ENCODE measurements around the gene ADRM1.

Gene ADRM1

DNA sequence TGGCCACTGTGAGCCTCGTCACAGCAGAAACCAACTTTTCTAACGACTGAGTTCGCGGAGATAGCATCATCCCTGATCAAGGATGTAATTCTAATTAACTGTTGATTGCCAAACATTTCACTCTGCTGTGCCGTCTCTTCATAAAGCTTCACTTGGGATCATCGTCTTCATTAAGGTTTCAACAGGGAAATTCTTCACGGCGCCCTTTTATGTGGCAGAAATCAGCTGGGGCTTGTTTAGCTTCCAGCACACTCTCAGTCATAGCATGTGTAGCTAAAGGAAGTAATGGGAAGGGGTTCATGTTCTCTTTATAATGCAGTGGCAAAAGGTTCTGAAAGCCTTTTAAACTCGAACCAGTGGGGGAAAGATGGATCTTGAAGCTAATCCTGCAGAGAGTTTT is 8.9 kb upstream of the ADRM1 start:
- no peak for DNase-seq
- Histone ChIP-seq H3K36me3 (peaks cover 31% of the 10 kb centered on the region), H3K4me3 (ENCODE audit: low read depth, low read length) (no peak overlapping the region), H3K27ac (no peak overlapping the region), H3K27me3 (ENCODE audit: insufficient read depth, low read depth, severe bottlenecking) (no peaks in the 10 kb centered on the region), H3K9me3 (ENCODE audit: severe bottlenecking) (no peaks in the 10 kb centered on the region)
- TF ChIP-seq, protein P1, sequence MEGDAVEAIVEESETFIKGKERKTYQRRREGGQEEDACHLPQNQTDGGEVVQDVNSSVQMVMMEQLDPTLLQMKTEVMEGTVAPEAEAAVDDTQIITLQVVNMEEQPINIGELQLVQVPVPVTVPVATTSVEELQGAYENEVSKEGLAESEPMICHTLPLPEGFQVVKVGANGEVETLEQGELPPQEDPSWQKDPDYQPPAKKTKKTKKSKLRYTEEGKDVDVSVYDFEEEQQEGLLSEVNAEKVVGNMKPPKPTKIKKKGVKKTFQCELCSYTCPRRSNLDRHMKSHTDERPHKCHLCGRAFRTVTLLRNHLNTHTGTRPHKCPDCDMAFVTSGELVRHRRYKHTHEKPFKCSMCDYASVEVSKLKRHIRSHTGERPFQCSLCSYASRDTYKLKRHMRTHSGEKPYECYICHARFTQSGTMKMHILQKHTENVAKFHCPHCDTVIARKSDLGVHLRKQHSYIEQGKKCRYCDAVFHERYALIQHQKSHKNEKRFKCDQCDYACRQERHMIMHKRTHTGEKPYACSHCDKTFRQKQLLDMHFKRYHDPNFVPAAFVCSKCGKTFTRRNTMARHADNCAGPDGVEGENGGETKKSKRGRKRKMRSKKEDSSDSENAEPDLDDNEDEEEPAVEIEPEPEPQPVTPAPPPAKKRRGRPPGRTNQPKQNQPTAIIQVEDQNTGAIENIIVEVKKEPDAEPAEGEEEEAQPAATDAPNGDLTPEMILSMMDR (IDR thresholded peaks at IDR 0.05; ENCODE audit: low read depth, low read length) = no peak

DNA sequence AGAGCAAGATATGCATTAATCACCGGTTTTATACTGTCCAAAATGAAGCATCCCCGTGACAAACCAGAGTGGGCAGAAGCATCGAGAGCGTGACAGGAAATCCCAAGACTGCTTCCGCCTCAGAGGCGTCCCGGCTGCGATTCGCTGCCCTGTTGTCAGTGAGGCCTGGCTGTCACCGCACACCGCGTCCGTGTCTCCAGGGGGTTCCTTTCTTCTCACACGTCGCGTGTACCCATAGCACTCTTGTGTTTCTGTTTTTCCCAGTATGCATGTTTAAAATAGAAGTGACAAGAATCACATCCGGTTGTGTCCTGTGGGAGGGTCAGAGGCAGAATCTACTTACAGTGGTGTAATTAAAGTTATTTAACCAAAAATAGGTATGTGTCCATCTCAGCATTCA is 8.3 kb upstream of the ADRM1 start:
- Histone ChIP-seq H3K36me3 (peaks cover 27% of the 10 kb centered on the region), H3K4me3 (ENCODE audit: low read depth, low read length) (no peak overlapping the region), H3K27ac (no peak overlapping the region), H3K9me3 (ENCODE audit: severe bottlenecking) (no peaks in the 10 kb centered on the region), H3K27me3 (ENCODE audit: insufficient read depth, low read depth, severe bottlenecking) (no peaks in the 10 kb centered on the region)
- no peak for DNase-seq
- TF ChIP-seq, protein P1 (IDR thresholded peaks at IDR 0.05; ENCODE audit: low read depth, low read length) = no peak

DNA sequence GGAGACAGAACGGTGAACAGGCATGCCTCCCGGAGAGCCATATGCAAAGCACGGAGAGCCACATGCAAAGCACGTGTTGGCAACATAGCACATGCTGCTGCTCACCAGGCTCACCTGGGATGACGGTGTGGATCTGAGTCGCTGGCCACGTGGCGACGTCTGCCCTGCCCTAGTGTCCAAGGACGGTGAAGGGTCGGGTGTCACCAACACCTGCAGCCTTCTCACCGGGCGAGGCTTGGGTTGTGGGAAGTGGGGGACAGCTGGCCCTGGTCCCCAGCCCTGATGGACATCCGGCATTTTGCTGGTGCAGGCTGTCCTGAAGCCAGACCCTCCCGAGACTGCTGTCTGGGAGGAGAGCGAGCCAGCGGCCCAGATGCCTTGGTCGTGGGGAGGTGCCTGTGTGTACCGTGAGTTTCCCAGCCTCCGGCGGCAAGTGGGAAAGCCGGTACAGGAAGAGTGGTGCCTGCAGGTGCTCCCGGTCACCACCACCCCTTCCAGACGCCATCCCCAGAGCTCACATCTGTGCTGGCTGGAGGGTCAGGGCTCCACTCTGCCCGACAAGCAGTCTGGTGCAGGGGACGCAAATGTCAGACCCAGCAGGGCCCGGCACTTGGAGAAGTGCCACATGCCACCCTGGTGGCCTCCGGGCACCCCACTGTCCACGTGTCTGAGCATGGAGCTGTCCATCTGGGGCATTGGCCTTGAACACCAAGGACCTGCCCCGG is 5.9 kb upstream of the ADRM1 start:
- H3K27me3 ChIP-seq (ENCODE audit: insufficient read depth, low read depth, severe bottlenecking) = no peaks in the 10 kb centered on the region
- H3K9me3 ChIP-seq (ENCODE audit: severe bottlenecking) = no peaks in the 10 kb centered on the region
- TF ChIP-seq, protein P1 (IDR thresholded peaks at IDR 0.05; ENCODE audit: low read depth, low read length) = no peak
- no peak for DNase-seq
- H3K4me3 ChIP-seq (ENCODE audit: low read depth, low read length) = no peak overlapping the region
- H3K36me3 ChIP-seq = peaks cover 19% of the 10 kb centered on the region
- H3K27ac ChIP-seq = no peak overlapping the region

DNA sequence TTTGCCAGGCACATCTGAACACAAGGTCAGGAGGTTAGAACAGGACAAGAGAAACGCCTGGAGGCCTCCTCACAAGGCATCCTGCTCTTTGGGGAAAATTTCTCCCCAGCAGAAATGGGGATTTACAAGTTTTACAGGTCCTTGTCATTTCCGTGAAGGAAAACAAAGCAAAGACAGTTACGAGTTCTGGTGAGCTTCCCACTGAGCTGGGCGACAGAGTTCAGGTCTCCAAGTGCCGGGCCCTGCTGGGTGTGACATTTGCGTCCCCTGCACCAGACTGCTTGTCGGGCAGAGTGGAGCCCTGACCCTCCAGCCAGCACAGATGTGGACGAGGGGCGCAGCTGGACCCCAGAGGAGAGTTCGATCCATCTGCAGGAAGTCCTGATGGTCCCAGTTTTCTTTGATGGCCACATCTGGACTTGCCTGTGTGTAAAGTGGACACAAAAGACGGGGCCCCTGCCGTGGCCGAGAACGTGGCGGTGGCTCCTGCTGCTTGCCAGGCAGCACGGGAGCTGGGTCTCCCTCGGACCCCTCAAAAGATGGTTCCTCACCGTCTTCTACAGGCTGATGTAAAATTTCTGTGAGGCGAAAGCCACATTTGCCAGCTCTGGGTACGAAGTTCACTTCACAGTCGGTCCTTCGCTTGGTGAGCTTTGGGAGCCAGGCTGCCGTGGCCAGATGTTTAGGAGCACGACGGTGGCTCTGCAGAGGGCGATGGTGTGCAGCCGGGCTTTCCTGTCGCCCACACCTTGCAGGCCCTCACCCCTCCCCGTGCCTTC is 5.2 kb upstream of the ADRM1 start:
- no peak for DNase-seq
- TF ChIP-seq, protein P1 (IDR thresholded peaks at IDR 0.05; ENCODE audit: low read depth, low read length) = no peak
- no peak overlapping the region for H3K27ac ChIP-seq
- no peaks in the 10 kb centered on the region for H3K9me3 ChIP-seq (ENCODE audit: severe bottlenecking)
- H3K4me3 ChIP-seq (ENCODE audit: low read depth, low read length) = no peak overlapping the region
- no peaks in the 10 kb centered on the region for H3K27me3 ChIP-seq (ENCODE audit: insufficient read depth, low read depth, severe bottlenecking)
- H3K36me3 ChIP-seq = peaks cover 14% of the 10 kb centered on the region; the same call in 1 of the 2 replicates

DNA sequence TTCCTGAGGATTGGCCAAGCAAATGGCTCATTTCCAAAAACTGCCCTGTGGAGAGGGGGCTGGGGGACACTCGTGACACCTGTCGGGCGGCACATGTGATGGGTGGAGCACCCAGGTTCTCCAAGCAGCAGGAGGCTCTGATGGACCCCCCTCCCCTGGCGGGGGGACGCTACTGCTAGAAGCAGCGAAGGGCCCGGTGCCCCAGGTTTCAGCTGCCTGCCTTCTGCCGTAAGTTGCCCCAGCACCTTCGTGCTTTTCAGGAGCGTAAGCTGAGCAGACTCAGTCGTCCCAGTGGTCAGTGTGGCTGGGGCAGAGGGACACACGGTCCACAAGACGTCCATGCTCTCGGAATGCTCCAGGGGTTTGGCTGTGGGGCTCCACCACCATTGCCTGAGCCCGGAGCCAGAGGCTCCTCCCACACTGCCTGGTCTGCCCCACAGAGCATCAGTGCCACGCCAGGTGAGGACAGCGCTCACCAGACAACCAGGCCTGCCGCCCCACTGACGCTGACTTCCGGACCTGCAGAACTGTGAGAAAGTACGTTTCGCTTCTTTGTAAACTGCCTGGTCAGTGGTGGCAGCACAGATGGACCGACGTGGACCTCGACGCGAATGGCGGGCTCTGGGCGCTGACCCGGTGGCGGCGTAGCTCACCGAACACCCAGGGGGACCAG is 4.1 kb upstream of the ADRM1 start:
- H3K9me3 ChIP-seq (ENCODE audit: severe bottlenecking) = no peaks in the 10 kb centered on the region
- no peak for DNase-seq
- peaks cover 11% of the 10 kb centered on the region; the same call in 1 of the 2 replicates for H3K36me3 ChIP-seq
- no peak overlapping the region for H3K4me3 ChIP-seq (ENCODE audit: low read depth, low read length)
- H3K27me3 ChIP-seq (ENCODE audit: insufficient read depth, low read depth, severe bottlenecking) = no peaks in the 10 kb centered on the region
- TF ChIP-seq, protein P1 (IDR thresholded peaks at IDR 0.05; ENCODE audit: low read depth, low read length) = no peak
- H3K27ac ChIP-seq = no peak overlapping the region

All from WERI-Rb-1 (cell line).